COLO668 (cell line): ENCODE results near the gene RREB1.
"Not testable (repeated sequence)": the region's sequence is repeated elsewhere in the genome, so short reads cannot be mapped to it uniquely, and the experiment has no call there.

ENCODE experiments used
- DNase-seq: peaks from one replicate; lab custom pipeline; 2025; ENCODE audit not compliant: unreplicated experiment; lab: John Stamatoyannopoulos, UW

The RREB1 gene

DNA sequence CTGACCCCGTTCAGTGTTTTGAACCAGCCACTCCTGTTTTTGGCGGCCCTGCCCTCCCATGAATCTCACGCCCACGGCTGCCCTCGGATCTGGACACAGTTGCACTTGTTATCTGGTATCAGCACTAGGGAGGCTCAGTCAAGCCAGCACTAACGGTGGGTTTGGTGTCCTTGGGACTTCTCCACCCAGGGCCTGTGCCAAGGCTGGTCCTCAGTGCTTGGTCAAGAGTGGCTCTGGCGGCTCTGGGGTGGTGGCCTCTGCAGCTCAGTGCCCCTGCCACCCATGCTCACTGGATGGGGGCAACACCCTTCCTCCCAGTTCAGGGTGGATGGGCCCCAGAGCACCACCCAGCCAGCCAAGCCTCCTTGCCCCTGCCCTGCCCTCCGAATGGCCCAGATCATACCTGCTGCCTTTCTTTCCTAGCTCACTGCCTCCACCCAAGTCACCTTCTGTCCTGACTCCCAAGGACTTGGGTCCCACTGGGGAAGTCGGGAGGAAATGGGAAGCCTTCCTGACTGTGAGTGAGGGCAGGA is 150.5 kb downstream of the RREB1 start:
- DNase-seq, result no peak

DNA sequence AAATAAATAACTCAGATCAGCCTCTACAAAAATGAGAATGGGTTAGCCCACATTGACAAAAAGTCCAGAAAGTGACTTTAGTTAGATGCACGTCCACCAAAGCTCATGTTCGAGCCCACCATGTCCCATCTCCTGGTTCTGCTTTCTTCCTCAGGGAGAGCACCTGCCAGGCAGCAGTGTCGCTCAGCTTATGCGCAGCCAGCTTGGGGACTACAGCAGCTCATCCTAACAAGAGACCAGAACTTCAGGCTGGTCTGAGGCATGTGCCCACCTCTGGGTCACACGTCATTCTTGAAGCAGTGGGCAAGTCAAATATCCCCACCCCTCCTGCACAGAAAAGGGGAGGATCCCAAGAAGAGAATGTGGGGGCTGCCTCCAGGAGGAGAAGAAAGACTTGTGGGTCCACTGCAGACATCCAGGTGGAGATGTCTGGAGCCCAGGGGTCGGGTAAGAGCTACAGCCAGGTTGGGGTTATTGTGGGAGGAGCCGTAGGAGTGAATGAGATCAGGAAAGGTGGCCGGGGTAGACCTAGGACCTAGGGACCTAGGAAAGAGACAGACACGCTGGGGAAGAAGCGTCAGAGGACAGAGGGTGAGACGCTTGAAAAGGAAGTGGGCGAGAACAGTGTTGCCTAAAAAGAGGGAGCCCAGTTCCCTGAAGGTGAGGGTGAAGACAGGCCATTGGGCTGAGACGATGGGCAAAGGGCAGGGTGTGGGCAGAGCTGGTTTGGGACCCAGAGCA is 152.7 kb downstream of the RREB1 start:
- DNase-seq, result no peak

GRCh38 chr6:7261032-7261841 is 153.5 kb downstream of the RREB1 start:
- DNase-seq, result peak; percentile 73

- peak; percentile 65 for DNase-seq
These were observed 154.2 kb downstream of the RREB1 start for GRCh38 chr6:7261852-7262461.

GRCh38 chr6:7262746-7263518 is 155.2 kb downstream of the RREB1 start:
- no peak for DNase-seq

DNA sequence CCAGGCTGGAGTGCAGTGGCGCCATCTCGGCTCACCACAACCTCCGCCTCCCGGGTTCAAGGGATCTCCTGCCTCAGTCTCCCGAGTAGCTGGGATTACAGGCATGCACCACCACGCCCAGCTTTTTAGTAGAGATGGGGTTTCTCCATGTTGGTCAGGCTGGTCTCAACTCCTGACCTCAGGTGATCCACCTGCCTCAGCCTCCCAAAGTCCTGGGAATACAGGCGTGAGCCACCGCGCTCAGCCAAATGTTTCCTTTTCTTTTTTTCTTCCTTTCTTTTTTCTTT is 155.7 kb downstream of the RREB1 start:
- not testable (repeated sequence) for DNase-seq

- no peak for DNase-seq
These were observed 156.3 kb downstream of the RREB1 start for GRCh38 chr6:7264041-7264440.

DNA sequence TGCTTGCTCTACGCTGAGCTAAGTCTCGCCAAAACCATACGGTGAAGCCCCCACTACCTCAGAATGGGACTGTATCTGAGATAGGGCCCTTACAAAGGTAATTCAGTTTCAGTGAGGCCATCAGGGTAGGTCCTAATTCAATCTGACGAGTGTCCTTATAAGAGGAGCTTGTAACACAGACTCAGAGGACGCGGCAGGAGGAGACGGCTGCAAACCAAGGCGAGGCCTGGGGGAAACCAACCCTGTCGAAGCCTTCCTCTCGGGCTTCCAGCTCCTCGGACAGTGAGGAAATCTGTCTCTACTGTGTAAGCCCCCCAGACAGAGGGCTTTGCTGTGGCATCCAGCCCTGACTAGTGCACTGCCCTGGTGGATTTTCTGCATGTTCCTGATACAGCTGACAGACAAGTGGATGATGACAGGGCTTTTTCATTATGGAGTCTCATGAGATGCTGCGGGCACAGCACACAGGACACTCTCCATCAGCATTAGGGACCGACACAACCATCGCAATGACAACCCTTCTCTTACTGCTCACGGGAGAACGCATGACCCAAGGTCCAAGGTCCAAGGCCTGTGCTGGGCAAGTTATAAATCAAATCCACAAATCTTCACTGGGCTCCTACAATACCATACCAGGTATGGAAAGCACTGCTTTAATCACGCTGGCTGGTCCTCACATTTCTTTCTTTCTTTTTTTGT is 157.1 kb downstream of the RREB1 start:
- no peak for DNase-seq

DNA sequence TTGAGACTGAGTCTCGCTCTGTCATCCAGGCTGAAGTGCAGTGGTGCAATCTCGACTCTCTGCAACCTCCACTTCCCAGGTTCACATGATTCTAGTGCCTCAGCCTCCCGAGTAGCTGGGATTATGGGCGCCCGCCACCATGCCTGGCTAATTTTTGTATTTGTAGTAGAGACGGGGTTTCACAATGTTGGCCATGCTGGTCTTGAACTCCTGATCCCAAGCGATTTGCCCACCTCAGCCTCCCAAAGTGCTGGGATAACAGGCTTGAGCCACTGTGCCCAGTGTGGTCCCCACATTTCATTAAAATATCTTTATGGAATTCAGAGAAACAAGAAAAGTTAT is 157.6 kb downstream of the RREB1 start:
- not testable (repeated sequence) for DNase-seq

DNA sequence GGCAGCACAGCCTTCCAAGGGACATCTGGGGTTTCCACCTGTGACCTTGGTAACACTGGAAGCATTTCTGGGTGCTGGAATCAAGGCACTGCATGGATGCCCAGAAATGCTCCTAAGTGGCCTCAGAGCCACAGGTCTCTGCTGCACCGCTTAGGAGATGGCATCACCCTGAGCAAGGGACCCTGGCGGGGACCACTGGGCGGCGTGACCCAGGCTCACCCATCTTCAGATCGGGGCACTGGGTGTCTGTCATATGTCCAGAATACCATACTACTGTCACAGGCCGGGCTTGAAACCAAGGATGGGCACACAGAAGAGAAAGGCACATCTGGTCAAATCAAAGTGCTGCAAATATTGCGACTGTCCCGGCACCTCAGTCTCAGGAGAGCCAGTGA is 159.3 kb downstream of the RREB1 start:
- no peak for DNase-seq

DNA sequence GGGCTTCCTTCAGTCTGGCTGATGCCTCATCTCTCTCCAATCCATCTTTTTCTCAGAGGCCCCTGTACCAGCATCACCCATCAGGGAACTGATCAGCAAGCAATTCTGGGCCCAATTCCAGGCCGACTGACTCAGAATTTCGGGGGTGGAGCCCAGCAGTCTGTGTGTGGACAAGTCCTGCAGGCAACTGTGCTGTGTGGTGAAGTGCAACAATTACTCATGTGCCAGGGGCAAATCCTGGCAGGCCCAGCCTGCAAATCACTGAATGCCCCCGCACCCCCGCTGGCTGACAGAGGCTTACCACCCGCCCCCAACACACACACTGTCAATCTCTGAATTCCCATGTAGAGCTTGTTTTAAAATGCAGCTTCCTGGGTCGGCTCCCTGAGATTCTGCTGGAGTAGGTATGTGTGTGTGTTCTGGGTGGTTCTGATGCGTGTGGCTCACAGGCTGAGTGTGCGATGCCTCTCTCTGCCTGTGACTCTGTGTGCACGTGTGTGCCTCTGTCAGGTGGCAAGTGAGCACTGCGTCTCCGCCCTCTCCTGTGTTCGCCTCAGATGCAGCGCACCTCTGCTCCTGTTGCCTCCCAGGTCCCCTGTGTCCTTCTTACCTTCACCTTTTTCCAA is 159.8 kb downstream of the RREB1 start:
- DNase-seq, result no peak

GRCh38 chr6:7268362-7268761 is 160.6 kb downstream of the RREB1 start:
- DNase-seq, result no peak

DNA sequence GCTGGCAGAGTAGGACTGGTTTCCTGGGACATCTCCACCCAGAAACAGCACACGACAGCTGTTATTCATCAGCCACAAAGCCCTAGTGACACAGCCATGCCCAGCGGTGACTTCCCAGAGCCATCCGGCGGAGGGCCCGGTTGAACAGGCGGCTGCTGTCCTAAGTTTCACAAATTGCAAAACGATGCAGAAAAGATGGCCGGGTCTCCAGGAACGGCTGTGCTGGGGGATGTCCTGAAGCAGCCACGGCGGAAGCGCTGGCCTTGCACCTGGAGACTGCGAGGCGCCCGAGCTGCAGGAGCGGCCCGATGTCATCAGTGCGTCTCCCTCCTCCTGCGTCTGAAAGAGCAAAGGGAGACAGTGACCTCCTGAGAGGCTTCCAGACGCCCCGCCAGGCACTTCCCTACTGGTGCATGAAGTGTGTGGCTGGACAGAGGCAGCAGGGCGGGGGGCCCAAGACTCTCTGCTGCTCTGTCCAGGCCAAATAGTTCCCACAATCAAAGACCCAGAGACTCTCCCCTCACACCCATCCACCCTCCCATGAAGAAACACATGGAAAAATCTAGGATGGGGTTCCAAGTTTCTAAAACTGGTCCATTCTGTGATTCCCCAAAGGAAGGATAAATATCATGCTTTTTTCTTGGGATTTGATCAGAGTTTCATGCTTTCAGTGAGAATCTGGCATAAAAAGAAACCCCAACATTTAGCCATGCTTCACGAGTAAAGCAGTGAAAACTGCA is 161.2 kb downstream of the RREB1 start:
- no peak for DNase-seq

DNA sequence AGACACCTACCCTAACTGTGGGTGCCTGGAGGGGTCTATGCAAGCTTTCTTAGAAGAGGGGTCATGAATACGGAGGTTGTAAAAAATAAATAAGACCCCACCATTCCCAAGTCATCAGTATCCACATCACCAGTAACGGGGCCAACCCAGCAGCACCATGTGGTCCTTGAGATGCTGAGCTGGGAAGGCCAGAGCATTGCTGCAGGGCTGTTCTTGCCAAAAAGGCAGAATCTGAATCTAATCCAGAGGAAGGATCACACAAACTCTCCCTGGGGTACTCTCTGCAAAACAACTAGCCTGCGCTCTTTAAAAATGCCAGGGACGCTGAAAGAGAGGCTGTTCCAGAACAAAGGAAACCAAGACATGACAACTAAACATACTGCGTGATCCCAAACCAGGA is 162.1 kb downstream of the RREB1 start:
- no peak for DNase-seq

DNA sequence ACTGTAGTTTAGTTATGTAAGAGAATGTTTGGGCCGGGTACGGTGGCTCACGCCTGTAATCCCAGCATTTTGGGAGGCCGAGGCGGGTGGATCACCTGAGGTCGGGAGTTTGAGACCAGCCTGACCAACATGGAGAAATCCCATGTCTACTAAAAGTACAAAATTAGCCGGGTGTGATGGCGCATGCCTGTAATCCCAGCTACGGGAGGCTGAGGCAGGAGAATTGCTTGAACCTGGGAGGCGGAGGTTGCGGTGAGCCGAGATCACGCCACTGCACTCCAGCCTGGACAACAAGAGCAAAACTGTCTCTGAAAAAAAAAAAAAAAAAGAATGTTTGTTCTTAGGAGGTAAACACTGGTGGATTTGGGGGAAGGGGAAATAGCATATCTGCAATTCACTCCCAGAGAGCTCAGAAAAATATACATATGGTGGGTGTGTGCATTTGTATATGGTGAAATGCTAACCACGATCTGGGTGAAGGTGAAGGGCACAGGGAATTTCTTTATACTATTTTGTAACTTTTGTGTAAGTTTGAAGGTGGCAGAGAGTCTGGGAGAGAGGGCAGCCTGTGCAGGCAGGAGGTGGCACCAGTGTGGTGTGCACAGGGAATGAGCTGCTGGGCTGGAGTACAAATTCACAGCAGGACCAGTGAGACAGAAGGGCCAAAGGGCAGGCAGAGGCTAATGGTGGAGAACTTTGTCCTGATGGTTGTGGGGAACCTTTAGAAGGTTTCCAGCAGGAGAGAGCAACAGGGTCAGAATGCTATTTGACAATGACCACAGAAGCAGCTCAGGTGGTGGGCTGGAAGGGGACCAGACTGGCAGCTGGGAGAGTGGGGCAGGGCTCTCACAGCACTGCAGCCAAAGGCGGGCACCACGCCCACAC is 162.8 kb downstream of the RREB1 start:
- DNase-seq, result no peak

DNA sequence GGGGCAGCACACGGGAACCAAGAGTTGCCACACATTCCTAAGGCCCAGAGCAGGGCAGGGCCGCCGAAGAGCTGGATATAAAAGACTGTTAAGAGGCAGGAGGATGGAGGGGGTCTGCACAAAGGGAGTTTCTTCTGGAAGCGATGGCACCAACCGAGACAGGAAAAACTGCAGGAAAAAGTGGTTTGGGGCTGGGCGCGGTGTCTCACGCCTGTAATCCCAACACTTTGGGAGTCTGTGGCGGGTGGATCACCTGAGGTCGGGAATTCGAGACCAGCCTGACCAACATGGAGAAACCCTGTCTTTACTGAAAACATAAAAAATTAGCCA is 163.4 kb downstream of the RREB1 start:
- no peak for DNase-seq

- DNase-seq, result no peak
These were observed 165.9 kb downstream of the RREB1 start for GRCh38 chr6:7273709-7274108.

DNA sequence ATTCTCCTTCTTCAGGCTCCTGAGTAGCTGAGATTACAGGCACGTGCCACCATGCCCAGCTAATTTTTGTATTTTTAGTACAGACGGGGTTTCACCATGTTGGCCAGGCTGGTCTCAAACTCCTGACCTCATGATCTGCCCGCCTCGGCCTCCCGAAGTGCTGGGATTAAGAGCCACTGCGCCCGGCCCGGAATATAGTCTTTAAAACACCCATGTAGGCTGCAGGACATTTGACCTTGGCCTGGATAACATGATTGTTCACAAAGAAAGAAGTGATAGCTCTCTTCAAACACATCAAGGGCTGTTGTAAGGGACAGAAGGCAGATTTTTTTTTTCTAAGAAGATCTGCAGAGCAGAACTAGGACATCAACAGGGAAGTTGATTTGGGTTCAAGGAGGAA is 166.8 kb downstream of the RREB1 start:
- DNase-seq, result not testable (repeated sequence)

DNA sequence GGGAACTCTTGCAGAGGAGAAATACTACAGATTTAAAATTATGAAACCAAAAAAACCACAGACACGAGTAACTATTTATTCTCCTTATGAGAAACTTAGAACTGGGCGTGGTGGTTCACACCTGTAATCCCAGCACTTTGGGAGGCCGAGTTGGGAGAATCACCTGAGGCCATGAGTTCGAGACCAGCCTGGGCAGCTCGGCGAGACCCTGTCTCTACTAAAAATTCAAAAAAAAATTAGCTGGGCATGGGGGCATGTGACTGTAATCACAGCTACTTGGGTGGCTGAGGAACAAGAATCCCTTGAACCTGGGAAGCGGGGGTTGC is 168.4 kb downstream of the RREB1 start:
- DNase-seq, result no peak
